Measurements from ENCODE around the gene ZC3H13. TPM values are rescaled to one million over a fixed set of nuclear protein-coding genes. Genes with fewer than 3 reads are reported as not detected.
A peak's percentile ranks its signal among the peaks of the same experiment; 100 is the strongest.

ZC3H13 gene
- total RNA-seq, 1 experiment from 2014 or later: 61.9 TPM

DNA sequence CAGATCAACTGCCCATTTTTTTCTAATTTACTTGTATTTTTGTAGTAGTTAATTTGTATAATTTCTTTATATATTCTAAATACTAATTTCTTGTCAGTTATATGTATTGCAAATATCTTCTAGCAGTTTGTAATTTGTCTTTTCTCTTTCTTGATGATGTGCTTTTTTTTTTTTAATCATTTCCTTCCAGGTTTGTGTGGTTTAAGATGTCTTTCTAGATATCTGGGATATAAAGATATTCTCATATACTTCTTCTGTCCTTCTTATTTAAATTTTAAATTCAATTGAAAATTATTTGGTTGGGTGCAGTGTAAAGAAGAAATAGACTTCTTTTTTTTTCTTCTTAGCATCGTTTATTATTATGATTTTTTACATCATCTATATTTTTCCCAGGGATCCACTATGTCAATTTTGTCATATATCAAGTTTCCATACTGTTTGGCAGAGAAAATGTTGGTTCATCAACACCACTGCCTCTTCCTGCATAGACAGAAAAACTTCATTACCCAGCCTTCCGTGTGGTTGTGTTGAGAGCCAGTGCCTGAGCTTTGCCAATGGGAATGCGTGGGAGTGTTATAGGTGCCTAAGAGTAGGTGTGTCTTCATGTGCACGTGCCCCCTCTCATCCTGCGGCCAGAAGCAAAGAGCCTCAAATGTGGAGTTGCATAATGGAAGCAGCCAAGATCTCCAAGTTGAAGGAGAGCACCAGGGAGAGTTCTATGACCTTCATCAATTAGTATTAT lies 36.4 kb upstream of the ZC3H13 start:
- no peaks in the 10 kb centered on the region for H3K9me3 ChIP-seq (ENCODE audit: control insufficient read depth, low read depth, low read length)
- H3T11ph ChIP-seq (ENCODE audit: low read length): no peak overlapping the region
- H3K9me3 Mint-ChIP-seq: no peaks in the 10 kb centered on the region; a peak in 1 of 5 replicates
- no peak overlapping the region for H4K5ac ChIP-seq (ENCODE audit: insufficient read length, low read depth, low read length)
- no peaks in the 10 kb centered on the region for H3K36me3 Mint-ChIP-seq (ENCODE audit: insufficient read depth in 1 of 3, low read depth in 3 of 3)
- H3K27ac Mint-ChIP-seq: no peak overlapping the region; a peak in 1 of 7 replicates
- H2BK15ac ChIP-seq (ENCODE audit: low read depth, low read length): no peak overlapping the region
- H4K20me1 ChIP-seq (ENCODE audit: control insufficient read depth, insufficient read depth, insufficient read length): no peaks in the 10 kb centered on the region
- H3K27me3 ChIP-seq (ENCODE audit: insufficient read depth, low read length): no peaks in the 10 kb centered on the region
- WGBS (ENCODE audit: extremely low coverage, insufficient read length, low lambda C conversion rate): no CpG with 5 or more reads among the region's 5 CpGs
- no peaks in the 10 kb centered on the region for H3K4me1 ChIP-seq (ENCODE audit: insufficient read depth, low read length)
- H2AFZ ChIP-seq (ENCODE audit: low read length): no peak overlapping the region
- no peak overlapping the region for H3K9ac ChIP-seq (ENCODE audit: extremely low read depth, insufficient read length, low read length)
- no peak overlapping the region for H2BK12ac ChIP-seq (ENCODE audit: insufficient read length, low read depth, low read length)
- H3K79me2 ChIP-seq (ENCODE audit: insufficient read depth, low read length): no peaks in the 10 kb centered on the region
- no peaks in the 10 kb centered on the region for H3K79me1 ChIP-seq (ENCODE audit: insufficient read depth, low read depth, low read length, poor library complexity, severe bottlenecking)
- H2BK5ac ChIP-seq (ENCODE audit: insufficient read length, low read length): no peak overlapping the region
- no peak overlapping the region for H3K4ac ChIP-seq (ENCODE audit: low read depth, low read length)
- no peak overlapping the region for H4K8ac ChIP-seq (replicated peaks; ENCODE audit: insufficient read length, low read depth, low read length)
- no peak overlapping the region for H3K27ac ChIP-seq (ENCODE audit: insufficient read length, low read depth, low read length)
- H2BK20ac ChIP-seq (ENCODE audit: low read depth, low read length, poor library complexity, severe bottlenecking): no peak overlapping the region
- H3K56ac ChIP-seq (ENCODE audit: insufficient read length, low read depth, low read length): no peak overlapping the region
- H2AK5ac ChIP-seq (ENCODE audit: insufficient read length, low read length): no peak overlapping the region
- no peak overlapping the region for H4K91ac ChIP-seq (ENCODE audit: insufficient read length, low read depth, low read length)
- TF ChIP-seq, protein P1, sequence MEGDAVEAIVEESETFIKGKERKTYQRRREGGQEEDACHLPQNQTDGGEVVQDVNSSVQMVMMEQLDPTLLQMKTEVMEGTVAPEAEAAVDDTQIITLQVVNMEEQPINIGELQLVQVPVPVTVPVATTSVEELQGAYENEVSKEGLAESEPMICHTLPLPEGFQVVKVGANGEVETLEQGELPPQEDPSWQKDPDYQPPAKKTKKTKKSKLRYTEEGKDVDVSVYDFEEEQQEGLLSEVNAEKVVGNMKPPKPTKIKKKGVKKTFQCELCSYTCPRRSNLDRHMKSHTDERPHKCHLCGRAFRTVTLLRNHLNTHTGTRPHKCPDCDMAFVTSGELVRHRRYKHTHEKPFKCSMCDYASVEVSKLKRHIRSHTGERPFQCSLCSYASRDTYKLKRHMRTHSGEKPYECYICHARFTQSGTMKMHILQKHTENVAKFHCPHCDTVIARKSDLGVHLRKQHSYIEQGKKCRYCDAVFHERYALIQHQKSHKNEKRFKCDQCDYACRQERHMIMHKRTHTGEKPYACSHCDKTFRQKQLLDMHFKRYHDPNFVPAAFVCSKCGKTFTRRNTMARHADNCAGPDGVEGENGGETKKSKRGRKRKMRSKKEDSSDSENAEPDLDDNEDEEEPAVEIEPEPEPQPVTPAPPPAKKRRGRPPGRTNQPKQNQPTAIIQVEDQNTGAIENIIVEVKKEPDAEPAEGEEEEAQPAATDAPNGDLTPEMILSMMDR (conservative IDR thresholded peaks at IDR 0.05): no peak
- no peak overlapping the region for H2BK120ac ChIP-seq (ENCODE audit: low read depth, low read length, poor library complexity, severe bottlenecking)
- no peaks in the 10 kb centered on the region for H3K27me3 Mint-ChIP-seq (ENCODE audit: low read depth)
- no peaks in the 10 kb centered on the region for H3K23me2 ChIP-seq (ENCODE audit: insufficient read length, low read depth, low read length, poor library complexity, severe bottlenecking)
- H3K4me3 Mint-ChIP-seq: 0 out of 5 replicates have a peak overlapping the region, but pooled peaks of 1 of the 2 experiments have one; percentile 28
- no peak for DNase-seq
- H3K23ac ChIP-seq (ENCODE audit: insufficient read length, low read depth, low read length): no peak overlapping the region
- H3K14ac ChIP-seq (ENCODE audit: insufficient read depth, low read length): no peak overlapping the region
- H3K18ac ChIP-seq (ENCODE audit: insufficient read length, low read depth, low read length): no peak overlapping the region
- no peak overlapping the region for H3K4me2 ChIP-seq (ENCODE audit: insufficient read depth, insufficient read length, low read length)
- H3K4me1 Mint-ChIP-seq: no peaks in the 10 kb centered on the region

All from H9 (cell line).